Nephron (organoid): ENCODE data around the gene KRT9.
A peak's percentile ranks its signal among the peaks of the same experiment; 100 is the strongest.

ENCODE experiments used
- H3K27ac Mint-ChIP-seq, 3 experiments: 2 replicates each; pipeline ENCODE4 v1.8.0; 2020; ENCODE audit warnings: mixed read lengths in 3 of 3, mild to moderate bottlenecking in 2 of 3, moderate library complexity in 1 of 3
- H3K27me3 Mint-ChIP-seq: 2 replicates; pipeline ENCODE4 v1.8.0; 2021; ENCODE audit warnings: low read depth, mild to moderate bottlenecking, moderate library complexity, mixed read lengths
- H3K36me3 Mint-ChIP-seq: 2 replicates; pipeline ENCODE4 v1.8.0; 2020; ENCODE audit warnings: low read depth, mixed read lengths
- H3K4me1 Mint-ChIP-seq: 2 replicates; pipeline ENCODE4 v1.8.0; 2020; ENCODE audit warnings: mixed read lengths
- H3K4me3 Mint-ChIP-seq, 3 experiments: 2 replicates each; pipeline ENCODE4 v1.8.0; 2020; ENCODE audit warnings: mild to moderate bottlenecking in 3 of 3, mixed read lengths in 3 of 3, moderate library complexity in 2 of 3
- H3K9me3 Mint-ChIP-seq: 2 replicates; pipeline ENCODE4 v1.8.0; 2020; ENCODE audit warnings: mixed read lengths
- TF ChIP-seq, protein P1 (sequence below), 3 experiments: fragments of 200-600 bp; sonication (generic); IDR thresholded peaks; one replicate each; pipeline ENCODE4 v1.5.0; 2021; ENCODE audit warnings: antibody characterized with exemption in 3 of 3; ENCODE audit not compliant: unreplicated experiment in 3 of 3

Gene KRT9

GRCh38 chr17:41531993-41532392 lies 39.9 kb downstream of the KRT9 start:
- TF ChIP-seq, protein P1, sequence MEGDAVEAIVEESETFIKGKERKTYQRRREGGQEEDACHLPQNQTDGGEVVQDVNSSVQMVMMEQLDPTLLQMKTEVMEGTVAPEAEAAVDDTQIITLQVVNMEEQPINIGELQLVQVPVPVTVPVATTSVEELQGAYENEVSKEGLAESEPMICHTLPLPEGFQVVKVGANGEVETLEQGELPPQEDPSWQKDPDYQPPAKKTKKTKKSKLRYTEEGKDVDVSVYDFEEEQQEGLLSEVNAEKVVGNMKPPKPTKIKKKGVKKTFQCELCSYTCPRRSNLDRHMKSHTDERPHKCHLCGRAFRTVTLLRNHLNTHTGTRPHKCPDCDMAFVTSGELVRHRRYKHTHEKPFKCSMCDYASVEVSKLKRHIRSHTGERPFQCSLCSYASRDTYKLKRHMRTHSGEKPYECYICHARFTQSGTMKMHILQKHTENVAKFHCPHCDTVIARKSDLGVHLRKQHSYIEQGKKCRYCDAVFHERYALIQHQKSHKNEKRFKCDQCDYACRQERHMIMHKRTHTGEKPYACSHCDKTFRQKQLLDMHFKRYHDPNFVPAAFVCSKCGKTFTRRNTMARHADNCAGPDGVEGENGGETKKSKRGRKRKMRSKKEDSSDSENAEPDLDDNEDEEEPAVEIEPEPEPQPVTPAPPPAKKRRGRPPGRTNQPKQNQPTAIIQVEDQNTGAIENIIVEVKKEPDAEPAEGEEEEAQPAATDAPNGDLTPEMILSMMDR (IDR thresholded peaks at IDR 0.05; ENCODE audit: unreplicated experiment in 3 of 3), result no peak
- Mint-ChIP-seq H3K9me3 (no peaks in the 10 kb centered on the region), H3K27me3 (peaks cover 73% of the 10 kb centered on the region), H3K27ac (peak overlapping the region in 1 of 3 experiments; percentile 18), H3K4me1 (peaks cover 18% of the 10 kb centered on the region), H3K36me3 (peaks cover under 1% of the 10 kb centered on the region), H3K4me3 (no peak overlapping the region)

- Mint-ChIP-seq H3K27ac (peak overlapping the region; percentile 14 to 89 (median 65)), H3K4me1 (peaks cover 17% of the 10 kb centered on the region), H3K9me3 (no peaks in the 10 kb centered on the region), H3K27me3 (peaks cover 85% of the 10 kb centered on the region), H3K36me3 (peaks cover 3% of the 10 kb centered on the region), H3K4me3 (peak overlapping the region in 2 of 3 experiments; percentile 23 to 38)
- TF ChIP-seq, protein P1 (IDR thresholded peaks at IDR 0.05; ENCODE audit: unreplicated experiment in 3 of 3), result no peak
Measured at GRCh38 chr17:41530062-41531048, 41.5 kb downstream of the KRT9 start.

GRCh38 chr17:41529491-41529915 lies 42.4 kb downstream of the KRT9 start:
- peak overlapping the region; percentile 60 to 82 (median 81) for H3K4me3 Mint-ChIP-seq
- no peaks in the 10 kb centered on the region for H3K9me3 Mint-ChIP-seq
- peak overlapping the region; percentile 14 to 89 (median 65) for H3K27ac Mint-ChIP-seq
- H3K36me3 Mint-ChIP-seq, result peaks cover 7% of the 10 kb centered on the region
- peaks cover 13% of the 10 kb centered on the region for H3K4me1 Mint-ChIP-seq
- peaks cover 90% of the 10 kb centered on the region for H3K27me3 Mint-ChIP-seq
- TF ChIP-seq, protein P1 (IDR thresholded peaks at IDR 0.05; ENCODE audit: unreplicated experiment in 3 of 3), result no peak

DNA sequence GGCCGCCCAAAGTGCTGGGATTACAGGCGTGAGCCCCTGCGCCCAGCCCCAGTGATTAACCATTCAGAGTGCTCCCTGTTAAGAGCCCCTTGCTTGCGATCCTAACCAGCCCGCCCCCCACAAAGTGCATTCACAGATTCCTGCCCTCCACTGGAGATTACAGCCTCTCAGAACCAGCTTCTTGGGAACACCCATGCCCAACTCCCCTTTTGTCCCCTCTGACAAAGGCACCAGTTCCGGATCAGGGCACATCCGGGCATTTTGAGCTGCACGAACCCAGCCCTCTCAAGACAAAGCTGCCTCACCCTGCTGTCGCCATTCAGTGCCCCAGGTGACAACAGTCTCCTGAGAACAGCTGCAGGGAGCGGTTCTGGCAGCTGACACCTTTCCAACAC lies 42.9 kb downstream of the KRT9 start:
- Mint-ChIP-seq H3K9me3 (no peaks in the 10 kb centered on the region), H3K4me1 (peaks cover 13% of the 10 kb centered on the region), H3K27me3 (peaks cover 92% of the 10 kb centered on the region), H3K27ac (peak overlapping the region; percentile 14 to 89 (median 65)), H3K36me3 (peaks cover 7% of the 10 kb centered on the region), H3K4me3 (peak overlapping the region; percentile 60 to 82 (median 81))
- TF ChIP-seq, protein P1 (IDR thresholded peaks at IDR 0.05; ENCODE audit: unreplicated experiment in 3 of 3), result no peak

- peak overlapping the region; percentile 81 to 85 (median 82) for H3K4me3 Mint-ChIP-seq
- peaks cover 86% of the 10 kb centered on the region for H3K27me3 Mint-ChIP-seq
- H3K9me3 Mint-ChIP-seq, result no peaks in the 10 kb centered on the region
- peaks cover 22% of the 10 kb centered on the region for H3K4me1 Mint-ChIP-seq
- H3K27ac Mint-ChIP-seq, result peak overlapping the region in 2 of 3 experiments; percentile 68 to 89
- TF ChIP-seq, protein P1 (IDR thresholded peaks at IDR 0.05; ENCODE audit: unreplicated experiment in 3 of 3), result no peak
- peaks cover 14% of the 10 kb centered on the region for H3K36me3 Mint-ChIP-seq
Measured at GRCh38 chr17:41527063-41528023, 44.5 kb downstream of the KRT9 start.
